Peyer's patch (tissue), 4 donors: ENCODE results near the gene MMEL1.

Source experiments
- POLR2A ChIP-seq, 2 donors: fragments of 450-650 bp; IDR thresholded peaks; one replicate each; pipeline ENCODE4 v1.5.1; 2017; ENCODE audit warnings: antibody characterized with exemption in 2 of 2, mild to moderate bottlenecking in 2 of 2, moderate library complexity in 2 of 2
- TF ChIP-seq, protein P1 (sequence below), 6 experiments: fragments of 450-650 bp in 4 of 6; fragments of 200-600 bp in 2 of 6; sonication (generic) in 1 of 6; IDR thresholded peaks; one replicate each; pipeline ENCODE4 v1.5.1; 2017 to 2019; ENCODE audit warnings: antibody characterized with exemption in 6 of 6, mild to moderate bottlenecking in 3 of 6, moderate library complexity in 1 of 6

DNA sequence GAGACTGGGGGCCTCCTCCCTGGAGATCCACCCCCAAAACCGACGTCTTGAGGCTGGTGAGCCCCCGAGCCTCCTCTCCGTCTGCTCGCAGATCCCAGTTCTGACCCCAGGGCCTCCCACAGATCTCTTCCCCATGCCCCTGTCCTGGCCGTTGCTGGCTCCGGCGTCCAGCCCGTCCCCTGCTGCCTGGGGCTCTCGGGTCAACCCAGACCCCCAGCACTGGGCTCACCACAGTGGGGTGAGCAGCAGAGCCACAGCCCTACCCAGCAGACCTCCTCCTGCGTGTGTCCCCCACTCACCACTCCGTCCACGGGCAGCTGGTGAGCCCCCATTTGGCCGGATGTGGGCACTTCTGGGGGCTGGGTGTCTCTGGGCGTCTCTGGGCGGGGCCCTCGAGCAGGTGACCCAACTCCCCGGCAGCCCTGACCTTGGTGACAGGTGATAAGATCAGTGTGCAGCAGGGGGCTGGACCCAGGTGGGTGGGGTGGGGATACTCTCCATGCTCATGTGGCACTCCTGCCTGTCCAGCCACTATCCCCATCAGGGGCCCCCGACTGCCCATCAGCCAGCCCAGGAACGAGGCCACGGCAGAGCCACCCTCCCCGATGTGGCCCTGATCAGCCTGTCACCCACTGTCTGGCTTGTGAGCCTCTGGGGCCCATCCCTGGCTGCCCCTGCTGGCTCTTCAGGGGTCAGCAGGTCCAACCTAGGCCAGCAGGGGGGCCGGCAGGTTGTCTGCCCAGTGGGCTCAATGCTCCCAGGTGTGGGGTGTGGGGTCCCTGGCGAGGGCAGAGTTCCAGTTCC, 75.9 kb downstream of the MMEL1 start:
- TF ChIP-seq, protein P1, sequence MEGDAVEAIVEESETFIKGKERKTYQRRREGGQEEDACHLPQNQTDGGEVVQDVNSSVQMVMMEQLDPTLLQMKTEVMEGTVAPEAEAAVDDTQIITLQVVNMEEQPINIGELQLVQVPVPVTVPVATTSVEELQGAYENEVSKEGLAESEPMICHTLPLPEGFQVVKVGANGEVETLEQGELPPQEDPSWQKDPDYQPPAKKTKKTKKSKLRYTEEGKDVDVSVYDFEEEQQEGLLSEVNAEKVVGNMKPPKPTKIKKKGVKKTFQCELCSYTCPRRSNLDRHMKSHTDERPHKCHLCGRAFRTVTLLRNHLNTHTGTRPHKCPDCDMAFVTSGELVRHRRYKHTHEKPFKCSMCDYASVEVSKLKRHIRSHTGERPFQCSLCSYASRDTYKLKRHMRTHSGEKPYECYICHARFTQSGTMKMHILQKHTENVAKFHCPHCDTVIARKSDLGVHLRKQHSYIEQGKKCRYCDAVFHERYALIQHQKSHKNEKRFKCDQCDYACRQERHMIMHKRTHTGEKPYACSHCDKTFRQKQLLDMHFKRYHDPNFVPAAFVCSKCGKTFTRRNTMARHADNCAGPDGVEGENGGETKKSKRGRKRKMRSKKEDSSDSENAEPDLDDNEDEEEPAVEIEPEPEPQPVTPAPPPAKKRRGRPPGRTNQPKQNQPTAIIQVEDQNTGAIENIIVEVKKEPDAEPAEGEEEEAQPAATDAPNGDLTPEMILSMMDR (IDR thresholded peaks at IDR 0.05) = peak in 2 of 6 experiments; percentile 16 to 18
- no peak for TF ChIP-seq POLR2A (IDR thresholded peaks at IDR 0.05)
